ENCODE measurements around the gene TNFRSF25.

Gene TNFRSF25

GRCh38 chr1:6441586-6441985, 24.4 kb downstream of the TNFRSF25 start:
- H3F3A ChIP-seq (ENCODE audit: insufficient read depth, low read length): no peaks in the 10 kb centered on the region
- no peak overlapping the region for H3K4me2 ChIP-seq (ENCODE audit: low read length)
- no peaks in the 10 kb centered on the region for H3K9me2 ChIP-seq (ENCODE audit: low read depth, low read length)
- no peaks in the 10 kb centered on the region for H3K4me1 ChIP-seq (ENCODE audit: insufficient read depth, low read length, severe bottlenecking)
- no peak overlapping the region for H3K4me3 ChIP-seq (ENCODE audit: low read depth, low read length, poor library complexity, severe bottlenecking)
- H3K27ac ChIP-seq (ENCODE audit: low read depth, low read length, poor library complexity, severe bottlenecking): no peak overlapping the region
- no peaks in the 10 kb centered on the region for H3K9me3 ChIP-seq (ENCODE audit: low read length)
- no peaks in the 10 kb centered on the region for H4K20me1 ChIP-seq (ENCODE audit: insufficient read depth, low read length)
- no peaks in the 10 kb centered on the region for H3K79me2 ChIP-seq (ENCODE audit: insufficient read depth, low read length)
- no peaks in the 10 kb centered on the region for H3K36me3 ChIP-seq (ENCODE audit: insufficient read depth, low read length)
- no peak for TF ChIP-seq CTCF (IDR thresholded peaks at IDR 0.05; ENCODE audit: low read length)
- TF ChIP-seq EZH2 (IDR thresholded peaks at IDR 0.05; ENCODE audit: borderline replicate concordance, low read length): no peak
- no peak overlapping the region for H2AFZ ChIP-seq (ENCODE audit: low read length)
- H3K27me3 ChIP-seq (ENCODE audit: insufficient read depth, low read length): no peaks in the 10 kb centered on the region; the same call in 1 of the 2 replicates
- no peak overlapping the region for H3K9ac ChIP-seq (ENCODE audit: low read length)

GRCh38 chr1:6440198-6441126, 25.5 kb downstream of the TNFRSF25 start:
- Histone ChIP-seq H3K9ac (ENCODE audit: low read length) (no peak overlapping the region), H3K9me3 (ENCODE audit: low read length) (no peaks in the 10 kb centered on the region), H3K4me3 (ENCODE audit: low read depth, low read length, poor library complexity, severe bottlenecking) (peak overlapping the region; percentile 37), H3K4me2 (ENCODE audit: low read length) (peak overlapping the region; percentile 53), H3K79me2 (ENCODE audit: insufficient read depth, low read length) (no peaks in the 10 kb centered on the region), H4K20me1 (ENCODE audit: insufficient read depth, low read length) (no peaks in the 10 kb centered on the region), H3K36me3 (ENCODE audit: insufficient read depth, low read length) (no peaks in the 10 kb centered on the region), H3K9me2 (ENCODE audit: low read depth, low read length) (no peaks in the 10 kb centered on the region), H2AFZ (ENCODE audit: low read length) (no peak overlapping the region), H3K4me1 (ENCODE audit: insufficient read depth, low read length, severe bottlenecking) (no peaks in the 10 kb centered on the region), H3K27me3 (ENCODE audit: insufficient read depth, low read length) (no peaks in the 10 kb centered on the region; the same call in 1 of the 2 replicates), H3K27ac (ENCODE audit: low read depth, low read length, poor library complexity, severe bottlenecking) (no peak overlapping the region), H3F3A (ENCODE audit: insufficient read depth, low read length) (no peaks in the 10 kb centered on the region)
- TF ChIP-seq CTCF (IDR thresholded peaks at IDR 0.05; ENCODE audit: low read length): peak; percentile 45
- TF ChIP-seq EZH2 (IDR thresholded peaks at IDR 0.05; ENCODE audit: borderline replicate concordance, low read length): no peak

- Histone ChIP-seq H2AFZ (ENCODE audit: low read length) (no peak overlapping the region), H3K36me3 (ENCODE audit: insufficient read depth, low read length) (no peaks in the 10 kb centered on the region), H3K27me3 (ENCODE audit: insufficient read depth, low read length) (no peaks in the 10 kb centered on the region), H3K79me2 (ENCODE audit: insufficient read depth, low read length) (no peaks in the 10 kb centered on the region), H3K4me1 (ENCODE audit: insufficient read depth, low read length, severe bottlenecking) (no peaks in the 10 kb centered on the region), H4K20me1 (ENCODE audit: insufficient read depth, low read length) (no peaks in the 10 kb centered on the region), H3K9ac (ENCODE audit: low read length) (no peak overlapping the region), H3K4me3 (ENCODE audit: low read depth, low read length, poor library complexity, severe bottlenecking) (no peak overlapping the region), H3K4me2 (ENCODE audit: low read length) (no peak overlapping the region), H3F3A (ENCODE audit: insufficient read depth, low read length) (no peaks in the 10 kb centered on the region), H3K9me3 (ENCODE audit: low read length) (no peaks in the 10 kb centered on the region), H3K27ac (ENCODE audit: low read depth, low read length, poor library complexity, severe bottlenecking) (no peak overlapping the region), H3K9me2 (ENCODE audit: low read depth, low read length) (no peaks in the 10 kb centered on the region)
- TF ChIP-seq CTCF (IDR thresholded peaks at IDR 0.05; ENCODE audit: low read length) (peak; percentile 77), EZH2 (IDR thresholded peaks at IDR 0.05; ENCODE audit: borderline replicate concordance, low read length) (no peak)
Observed at GRCh38 chr1:6438047-6438525, 27.9 kb downstream of the TNFRSF25 start.

Measured in OCI-LY1 (cell line).